Brain microvascular endothelial cell (primary cell): ENCODE measurements around the gene RERE.

Source experiments
- DNase-seq: peaks from one replicate; pipeline ENCODE4 v3.0.0-alpha.2; 2020
- H3K27ac ChIP-seq: fragments of 250-450 bp; sonication (Bioruptor Pico); 2 replicates; pipeline ENCODE4 v1.5.1; 2020; ENCODE audit warnings: mild to moderate bottlenecking, moderate library complexity
- H3K27me3 ChIP-seq: fragments of 250-450 bp; sonication (Bioruptor Pico); replicated peaks from 2 replicates; pipeline ENCODE4 v1.5.1; 2020; ENCODE audit warnings: mild to moderate bottlenecking
- H3K36me3 ChIP-seq: fragments of 250-450 bp; sonication (Bioruptor Pico); replicated peaks from 2 replicates; pipeline ENCODE4 v1.5.1; 2020; ENCODE audit warnings: mild to moderate bottlenecking
- H3K4me3 ChIP-seq: 2 replicates; pipeline ENCODE4 v1.5.1; 2011; ENCODE audit warnings: low read depth, mild to moderate bottlenecking, control low read depth, low read length, moderate library complexity
- CTCF ChIP-seq: IDR thresholded peaks from 2 replicates; pipeline ENCODE4 v1.5.1; 2011; ENCODE audit warnings: low read depth, mild to moderate bottlenecking, moderate library complexity, low read length, control low read depth, inconsistent platforms; ENCODE audit errors: missing control alignments
- in situ Hi-C: cut with HindIII; loops from 2 replicates; pipeline ENCODE4 v1.10.0; 2017; ENCODE audit warnings: low sequenced_read_pairs, low pct_ligation_motif_present

Gene RERE

GRCh38 chr1:8640950-8641349 is 176.5 kb downstream of the RERE start:
- in situ Hi-C loops = no loop called here
- Histone ChIP-seq H3K4me3 (no peak overlapping the region), H3K27me3 (no peaks in the 10 kb centered on the region), H3K27ac (no peak overlapping the region), H3K36me3 (no peaks in the 10 kb centered on the region)
- TF ChIP-seq CTCF = no peak
- no peak for DNase-seq

- in situ Hi-C loops = no loop called here
- DNase-seq = no peak
- Histone ChIP-seq H3K27ac (no peak overlapping the region), H3K36me3 (no peaks in the 10 kb centered on the region), H3K4me3 (no peak overlapping the region), H3K27me3 (no peaks in the 10 kb centered on the region)
- no peak for TF ChIP-seq CTCF
Measured at GRCh38 chr1:8639148-8639547, 178.3 kb downstream of the RERE start.

- Histone ChIP-seq H3K4me3 (no peak overlapping the region), H3K27ac (no peak overlapping the region), H3K27me3 (no peaks in the 10 kb centered on the region), H3K36me3 (no peaks in the 10 kb centered on the region)
- in situ Hi-C loops = no loop called here
- DNase-seq = no peak
- no peak for TF ChIP-seq CTCF
Measured at GRCh38 chr1:8633741-8634501, 183.5 kb downstream of the RERE start.

- H3K27ac ChIP-seq = no peak overlapping the region
- DNase-seq = no peak
- no peaks in the 10 kb centered on the region for H3K36me3 ChIP-seq
- H3K27me3 ChIP-seq = no peaks in the 10 kb centered on the region
- in situ Hi-C loops = no loop called here
- H3K4me3 ChIP-seq = no peak overlapping the region
- no peak for TF ChIP-seq CTCF
Measured at GRCh38 chr1:8632102-8632501, 185.3 kb downstream of the RERE start.

GRCh38 chr1:8631163-8631562 is 186.3 kb downstream of the RERE start:
- no peaks in the 10 kb centered on the region for H3K27me3 ChIP-seq
- H3K4me3 ChIP-seq = no peak overlapping the region
- no peak overlapping the region for H3K27ac ChIP-seq
- in situ Hi-C loops = no loop called here
- H3K36me3 ChIP-seq = no peaks in the 10 kb centered on the region
- TF ChIP-seq CTCF = no peak
- DNase-seq = peak; percentile 36
